HCT116 (cell line): Measurements from ENCODE around the gene ANTXRL. TPM values are rescaled to one million over a fixed set of nuclear protein-coding genes. Genes with fewer than 3 reads are reported as not detected.

Experiments used
- ATAC-seq: fragments of 200-7000 bp; cut with Tn5 transposase; 2 replicates; pipeline ENCODE4 v1.9.1; 2020; ENCODE audit warnings: mild to moderate bottlenecking, moderate library complexity
- BruUV-seq: library from RNA; stranded (reverse); fragments of 400-500 nt; replicated peaks from 2 replicates; lab custom pipeline; 2021; lab: Mats Ljungman, UMichigan
- CTCF ChIA-PET: fragments of 300-600 bp; sonication (Branson Sonifier 250); formaldehyde crosslinking; loops from one replicate; lab custom pipeline; 2021; ENCODE audit warnings: antibody characterized with exemption; lab: Charles Lee
- POLR2A ChIA-PET: fragments of 300-600, 350-600 bp; sonication (Branson Sonifier 250); formaldehyde crosslinking; loops from one replicate; lab custom pipeline; 2021; ENCODE audit warnings: antibody characterized with exemption; lab: Charles Lee
- RAD21 ChIA-PET, 2 experiments: fragments of 300-600 bp; sonication (Branson Sonifier 250); formaldehyde crosslinking; loops; one replicate each; lab custom pipeline; 2023; ENCODE audit warnings: low total read pairs in 2 of 2; ENCODE audit not compliant: uncharacterized antibody in 2 of 2, unreplicated experiment in 2 of 2, low non-redundant PET in 1 of 2; lab: Charles Lee
- DNase-seq: peaks from one replicate; pipeline ENCODE4 v3.0.0-alpha.2; 2010; ENCODE audit warnings: low read depth, low spot score
- H2AFZ ChIP-seq: fragments of 200-600 bp; shearing (Covaris generic), sonication (generic); 2 replicates; pipeline ENCODE4 v1.6.1; 2017; ENCODE audit warnings: low read depth, mixed run types, mixed read lengths, antibody characterized with exemption, low read length; ENCODE audit not compliant: poor library complexity, severe bottlenecking
- H3K27ac ChIP-seq: 2 replicates; pipeline ENCODE4 v1.5.1; 2012; ENCODE audit warnings: low read depth, low read length
- H3K27me3 ChIP-seq: fragments of 200-600 bp; sonication (generic); 2 replicates; pipeline ENCODE4 v1.6.1; 2016; ENCODE audit warnings: mixed run types, low read length, mixed read lengths; ENCODE audit not compliant: insufficient read depth
- H3K36me3 ChIP-seq, 2 experiments: fragments of 200-500 bp in 1 of 2; fragments of 200-600 bp in 1 of 2; sonication (Bioruptor generic) in 1 of 2; sonication (generic) in 1 of 2; 2 replicates each; pipeline versions ENCODE4 v1.5.1 to v1.6.1; 2014 to 2016; ENCODE audit warnings: low read length in 2 of 2, inconsistent platforms in 1 of 2, mixed read lengths in 1 of 2, mixed run types in 1 of 2; ENCODE audit not compliant: insufficient read depth in 2 of 2, control insufficient read depth in 1 of 2
- H3K4me1 ChIP-seq, 2 experiments: fragments of 200-600 bp in 1 of 2; sonication (generic) in 1 of 2; 2 replicates each; pipeline versions ENCODE4 v1.5.1 to v1.6.1; 2012 to 2017; ENCODE audit warnings: low read length in 2 of 2, inconsistent platforms in 1 of 2, mild to moderate bottlenecking in 1 of 2, mixed read lengths in 1 of 2, mixed run types in 1 of 2, moderate library complexity in 1 of 2; ENCODE audit not compliant: insufficient read depth in 2 of 2, control insufficient read depth in 1 of 2
- H3K4me2 ChIP-seq: fragments of 200-600 bp; sonication (generic); 2 replicates; pipeline ENCODE4 v1.6.1; 2017; ENCODE audit warnings: mixed run types, low read length, mixed read lengths
- H3K4me3 ChIP-seq, 2 experiments: fragments of 200-600 bp in 1 of 2; sonication (generic) in 1 of 2; replicated peaks in 1 of 2; 2 replicates each; pipeline ENCODE4 v1.5.1; 2011 to 2016; ENCODE audit warnings: low read length in 2 of 2, control low read depth in 1 of 2, low read depth in 1 of 2, mild to moderate bottlenecking in 1 of 2, mixed read lengths in 1 of 2, mixed run types in 1 of 2
- H3K79me2 ChIP-seq: fragments of 200-600 bp; sonication (generic); 2 replicates; pipeline ENCODE4 v1.6.1; 2017; ENCODE audit warnings: mild to moderate bottlenecking, mixed run types, low read length, moderate library complexity, mixed read lengths; ENCODE audit not compliant: insufficient read depth
- H3K9ac ChIP-seq: fragments of 200-600 bp; sonication (generic); 2 replicates; pipeline ENCODE4 v1.6.1; 2016; ENCODE audit warnings: low read length, mixed read lengths
- H3K9me2 ChIP-seq: fragments of 200-600 bp; sonication (generic), shearing (Covaris generic); 2 replicates; pipeline ENCODE4 v1.6.1; 2017; ENCODE audit warnings: mixed run types, mild to moderate bottlenecking, moderate library complexity; ENCODE audit not compliant: insufficient read depth
- H3K9me3 ChIP-seq, 2 experiments: fragments of 200-500 bp in 1 of 2; fragments of 200-600 bp in 1 of 2; sonication (Bioruptor generic) in 1 of 2; sonication (generic) in 1 of 2; 2 replicates each; pipeline ENCODE4 v1.6.1; 2014 to 2017; ENCODE audit warnings: low read length in 2 of 2, mixed read lengths in 2 of 2, inconsistent platforms in 1 of 2, low read depth in 1 of 2, mild to moderate bottlenecking in 1 of 2, mixed run types in 1 of 2, moderate library complexity in 1 of 2; ENCODE audit not compliant: control insufficient read depth in 1 of 2, insufficient read depth in 1 of 2
- H4K20me1 ChIP-seq: fragments of 200-600 bp; sonication (generic), shearing (Covaris generic); 2 replicates; pipeline ENCODE4 v1.6.1; 2017; ENCODE audit warnings: mixed run types, mild to moderate bottlenecking, moderate library complexity; ENCODE audit not compliant: insufficient read depth
- CBX3 ChIP-seq: IDR thresholded peaks from 2 replicates; pipeline ENCODE4 v1.6.1; 2012; ENCODE audit warnings: low read depth
- EZH2 ChIP-seq: fragments of 200-600 bp; sonication (generic); IDR thresholded peaks from 2 replicates; pipeline ENCODE4 v1.6.1; 2017; ENCODE audit warnings: antibody characterized with exemption, mixed run types
- JUND ChIP-seq: IDR thresholded peaks from 2 replicates; pipeline ENCODE4 v1.6.1; 2012
- SP1 ChIP-seq: IDR thresholded peaks from 2 replicates; pipeline ENCODE4 v1.6.1; 2012; ENCODE audit warnings: low read depth
- SRF ChIP-seq: IDR thresholded peaks from 2 replicates; pipeline ENCODE4 v1.6.1; 2012; ENCODE audit warnings: low read depth
- intact Hi-C: fragments of 100-400 bp; cut with micrococcal nuclease; formaldehyde crosslinking; loops from 2 replicates; pipeline ENCODE4 v1.10.0; 2022
- total RNA-seq: library from RNA; stranded (reverse); gene quantifications from one replicate; pipeline ENCODE4 v1.2.1, GENCODE V29; 2021; ENCODE audit not compliant: unreplicated experiment
- TF ChIP-seq, protein P1 (sequence below): IDR thresholded peaks from 2 replicates; pipeline ENCODE4 v1.6.1; 2012
- TF ChIP-seq, protein P2 (sequence below), 3 experiments: fragments of 200-600 bp in 1 of 3; sonication (generic) in 1 of 3; IDR thresholded peaks in 2 of 3; conservative IDR thresholded peaks in 1 of 3; 2 replicates each; pipeline ENCODE4 v1.5.1; 2012 to 2017; ENCODE audit warnings: low read depth in 2 of 3, low read length in 2 of 3, antibody characterized with exemption in 1 of 3, borderline replicate concordance in 1 of 3, control low read depth in 1 of 3, mild to moderate bottlenecking in 1 of 3, mixed read lengths in 1 of 3, mixed run types in 1 of 3, moderate library complexity in 1 of 3; ENCODE audit not compliant: insufficient read depth in 1 of 3

Gene ANTXRL
- total RNA-seq, 1 experiment from 2014 or later: not detected

DNA sequence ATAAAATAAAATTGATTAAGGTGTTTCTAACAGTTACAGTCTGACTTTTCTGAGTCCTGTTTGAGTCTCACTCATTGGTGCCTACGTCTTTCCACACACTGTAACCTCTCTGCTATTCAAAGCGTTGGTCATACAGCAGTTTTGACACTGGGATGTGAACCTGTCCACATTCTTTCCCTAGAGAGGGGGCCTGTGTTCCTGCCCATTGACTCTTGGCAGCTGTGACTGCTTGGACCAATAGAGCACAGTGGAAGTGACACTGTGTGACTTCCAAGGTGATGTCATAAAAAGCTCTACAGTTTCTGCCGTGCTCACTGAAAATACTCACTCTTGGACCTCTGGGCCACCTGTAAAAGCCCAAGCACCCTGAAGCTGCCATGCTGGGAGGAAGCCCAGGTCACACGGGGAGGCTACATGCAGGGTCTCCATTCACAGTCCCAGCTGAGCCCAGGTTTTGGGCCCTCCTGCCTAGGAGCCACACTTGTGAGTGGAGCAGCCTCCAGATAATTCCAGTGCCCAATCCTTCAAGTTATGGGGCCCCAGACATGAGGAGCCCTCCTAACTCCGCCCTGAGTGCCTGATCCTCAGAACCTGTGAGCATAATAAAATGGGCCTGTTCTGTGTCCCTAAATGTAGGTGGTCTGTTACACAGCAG lies 704 bp upstream of the ANTXRL start:
- TF ChIP-seq CBX3 (no peak), EZH2 (no peak), SRF (no peak), JUND (no peak), SP1 (no peak)
- TF ChIP-seq, protein P1, sequence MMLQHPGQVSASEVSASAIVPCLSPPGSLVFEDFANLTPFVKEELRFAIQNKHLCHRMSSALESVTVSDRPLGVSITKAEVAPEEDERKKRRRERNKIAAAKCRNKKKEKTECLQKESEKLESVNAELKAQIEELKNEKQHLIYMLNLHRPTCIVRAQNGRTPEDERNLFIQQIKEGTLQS: no peak
- TF ChIP-seq, protein P2, sequence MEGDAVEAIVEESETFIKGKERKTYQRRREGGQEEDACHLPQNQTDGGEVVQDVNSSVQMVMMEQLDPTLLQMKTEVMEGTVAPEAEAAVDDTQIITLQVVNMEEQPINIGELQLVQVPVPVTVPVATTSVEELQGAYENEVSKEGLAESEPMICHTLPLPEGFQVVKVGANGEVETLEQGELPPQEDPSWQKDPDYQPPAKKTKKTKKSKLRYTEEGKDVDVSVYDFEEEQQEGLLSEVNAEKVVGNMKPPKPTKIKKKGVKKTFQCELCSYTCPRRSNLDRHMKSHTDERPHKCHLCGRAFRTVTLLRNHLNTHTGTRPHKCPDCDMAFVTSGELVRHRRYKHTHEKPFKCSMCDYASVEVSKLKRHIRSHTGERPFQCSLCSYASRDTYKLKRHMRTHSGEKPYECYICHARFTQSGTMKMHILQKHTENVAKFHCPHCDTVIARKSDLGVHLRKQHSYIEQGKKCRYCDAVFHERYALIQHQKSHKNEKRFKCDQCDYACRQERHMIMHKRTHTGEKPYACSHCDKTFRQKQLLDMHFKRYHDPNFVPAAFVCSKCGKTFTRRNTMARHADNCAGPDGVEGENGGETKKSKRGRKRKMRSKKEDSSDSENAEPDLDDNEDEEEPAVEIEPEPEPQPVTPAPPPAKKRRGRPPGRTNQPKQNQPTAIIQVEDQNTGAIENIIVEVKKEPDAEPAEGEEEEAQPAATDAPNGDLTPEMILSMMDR (IDR thresholded peaks at IDR 0.05 in 2 of 3, conservative IDR thresholded peaks at IDR 0.05 in 1 of 3; ENCODE audit: borderline replicate concordance in 1 of 3, insufficient read depth in 1 of 3, low read depth in 2 of 3, low read length in 2 of 3): no peak
- RAD21 ChIA-PET: no interaction called here
- no peak for ATAC-seq
- Histone ChIP-seq H4K20me1 (no peaks in the 10 kb centered on the region), H3K27me3 (no peaks in the 10 kb centered on the region), H3K4me3 (no peak overlapping the region), H3K4me2 (no peak overlapping the region), H3K36me3 (no peaks in the 10 kb centered on the region), H3K9ac (no peak overlapping the region), H3K27ac (no peak overlapping the region), H3K9me3 (no peaks in the 10 kb centered on the region), H3K4me1 (peaks cover 14 to 16% of the 10 kb centered on the region in 2 experiments; a peak in 3 of 4 replicates), H2AFZ (no peak overlapping the region), H3K9me2 (no peaks in the 10 kb centered on the region), H3K79me2 (no peaks in the 10 kb centered on the region)
- intact Hi-C loops: no loop called here
- no TSS peak for BruUV-seq
- no peak for DNase-seq
- CTCF ChIA-PET: no interaction called here
- POLR2A ChIA-PET: no interaction called here
